Muscle layer of colon (tissue), 2 donors: ENCODE results near the gene FSTL4.

Source experiments
- H3K27ac ChIP-seq: one replicate; pipeline ENCODE4 v1.7.0; 2013; ENCODE audit warnings: low read depth, mild to moderate bottlenecking, low read length, moderate library complexity
- H3K27me3 ChIP-seq, 2 donors: one replicate each; pipeline ENCODE4 v1.7.0; 2013; ENCODE audit warnings: low read length in 2 of 2, mild to moderate bottlenecking in 2 of 2; ENCODE audit not compliant: insufficient read depth in 2 of 2, control insufficient read depth in 1 of 2
- H3K36me3 ChIP-seq: one replicate; pipeline ENCODE4 v1.7.0; 2013; ENCODE audit warnings: mild to moderate bottlenecking, low read length; ENCODE audit not compliant: insufficient read depth
- H3K4me1 ChIP-seq: one replicate; pipeline ENCODE4 v1.7.0; 2013; ENCODE audit warnings: mild to moderate bottlenecking, low read length; ENCODE audit not compliant: insufficient read depth
- H3K4me3 ChIP-seq, 2 donors: one replicate each; pipeline ENCODE4 v1.7.0; 2013; ENCODE audit warnings: low read length in 2 of 2, low read depth in 1 of 2, mild to moderate bottlenecking in 1 of 2, moderate library complexity in 1 of 2
- H3K9ac ChIP-seq: one replicate; pipeline ENCODE4 v1.7.0; 2013; ENCODE audit warnings: low read length
- H3K9me3 ChIP-seq: one replicate; pipeline ENCODE4 v1.7.0; 2013; ENCODE audit warnings: mild to moderate bottlenecking, low read length
- donor health status: abdominal sarcoma.
- donor health status: Adenocarcinoma of cecum.

The FSTL4 gene

DNA sequence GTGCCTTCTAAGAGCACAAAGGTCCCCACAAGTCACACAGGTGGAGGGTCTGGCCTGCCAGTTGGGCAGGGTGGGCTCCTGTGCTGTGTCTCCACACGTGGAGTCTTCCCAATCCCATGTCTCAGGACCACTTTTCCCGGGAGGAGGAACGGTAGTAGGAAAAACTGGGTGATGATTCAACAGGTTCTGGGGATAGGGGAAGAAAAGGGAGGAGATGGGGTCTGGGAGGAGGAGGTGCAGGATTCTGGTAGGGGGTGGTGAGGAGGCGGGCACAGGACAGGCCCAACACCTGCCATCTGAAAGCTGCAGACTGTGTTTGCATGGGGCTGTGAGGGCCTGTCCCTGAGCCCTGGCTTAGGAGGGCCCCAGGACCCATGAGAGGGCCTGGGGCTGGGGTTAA, 345.4 kb downstream of the FSTL4 start:
- no peak overlapping the region for H3K4me3 ChIP-seq
- H3K4me1 ChIP-seq, result no peaks in the 10 kb centered on the region
- H3K36me3 ChIP-seq, result no peaks in the 10 kb centered on the region
- H3K27me3 ChIP-seq, result no peaks in the 10 kb centered on the region
- no peak overlapping the region for H3K9ac ChIP-seq
- no peaks in the 10 kb centered on the region for H3K9me3 ChIP-seq
- no peak overlapping the region for H3K27ac ChIP-seq

DNA sequence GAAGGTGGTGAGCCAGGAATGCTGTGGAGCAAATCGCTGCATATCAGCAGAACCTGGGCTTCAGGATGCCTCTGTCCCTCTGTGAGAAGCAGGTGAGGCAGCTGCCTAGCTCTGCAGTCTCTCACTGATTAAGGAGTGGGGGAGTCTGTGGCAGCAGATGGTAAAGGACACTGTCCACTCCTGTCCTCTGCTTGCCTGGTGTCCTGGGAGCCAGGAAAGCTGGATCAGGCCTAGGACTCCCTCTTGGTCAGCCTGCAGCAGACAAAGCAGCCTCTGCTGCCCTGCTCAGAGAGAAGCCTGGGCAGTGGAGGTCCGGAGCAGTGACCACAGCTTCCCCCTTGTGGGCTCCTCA, 345.8 kb downstream of the FSTL4 start:
- Histone ChIP-seq H3K27me3 (no peaks in the 10 kb centered on the region), H3K9me3 (no peaks in the 10 kb centered on the region), H3K36me3 (no peaks in the 10 kb centered on the region), H3K27ac (no peak overlapping the region), H3K4me1 (no peaks in the 10 kb centered on the region), H3K9ac (no peak overlapping the region), H3K4me3 (no peak overlapping the region)

GRCh38 chr5:133265720-133266526, 346.4 kb downstream of the FSTL4 start:
- Histone ChIP-seq H3K36me3 (no peaks in the 10 kb centered on the region), H3K27me3 (no peaks in the 10 kb centered on the region), H3K4me3 (no peak overlapping the region), H3K4me1 (no peaks in the 10 kb centered on the region), H3K9me3 (no peaks in the 10 kb centered on the region), H3K27ac (no peak overlapping the region), H3K9ac (no peak overlapping the region)

GRCh38 chr5:133265257-133265656, 347.1 kb downstream of the FSTL4 start:
- Histone ChIP-seq H3K27ac (no peak overlapping the region), H3K4me3 (no peak overlapping the region), H3K4me1 (no peaks in the 10 kb centered on the region), H3K27me3 (no peaks in the 10 kb centered on the region), H3K36me3 (no peaks in the 10 kb centered on the region), H3K9me3 (no peaks in the 10 kb centered on the region), H3K9ac (no peak overlapping the region)

DNA sequence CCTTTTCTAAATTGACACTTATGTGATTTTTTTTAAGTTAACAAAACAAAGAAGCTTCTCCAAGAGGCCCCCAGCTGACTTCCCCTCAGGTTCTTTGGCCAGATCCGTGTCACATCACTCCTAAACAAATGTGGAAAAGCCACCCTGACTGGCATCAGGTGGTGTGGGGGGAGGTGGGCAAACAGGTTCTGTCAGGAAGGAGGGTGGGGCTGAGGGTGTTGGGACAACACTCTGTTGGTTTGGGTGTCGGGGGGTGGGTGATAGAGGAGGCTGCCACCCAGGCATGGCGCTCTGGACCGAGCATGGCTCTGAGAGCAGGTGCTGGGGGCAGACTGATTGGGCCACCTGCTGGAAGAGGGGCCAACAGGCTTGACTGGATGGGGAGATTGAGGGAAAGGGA, 349.7 kb downstream of the FSTL4 start:
- Histone ChIP-seq H3K36me3 (no peaks in the 10 kb centered on the region), H3K4me3 (no peak overlapping the region), H3K4me1 (no peaks in the 10 kb centered on the region), H3K27me3 (no peaks in the 10 kb centered on the region), H3K27ac (no peak overlapping the region), H3K9me3 (no peaks in the 10 kb centered on the region), H3K9ac (no peak overlapping the region)

DNA sequence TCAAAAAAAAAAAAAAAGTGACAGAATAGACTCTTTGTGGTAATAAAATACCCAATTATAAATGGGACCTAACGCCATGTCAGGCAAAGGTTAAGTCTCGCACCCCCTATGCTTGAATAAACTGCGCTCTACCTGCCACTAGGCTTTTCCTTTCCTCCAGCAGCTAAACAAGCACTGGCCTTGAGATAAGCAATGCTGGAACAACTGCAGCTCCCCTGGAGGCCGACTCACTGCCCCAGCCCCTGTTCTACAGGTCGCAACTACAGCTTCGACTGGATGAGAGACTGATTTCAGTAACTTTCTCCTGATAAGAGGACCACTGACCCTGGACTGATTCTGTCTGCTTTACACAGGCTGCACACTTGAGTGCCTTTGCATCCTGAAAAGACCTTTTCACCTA, 350.3 kb downstream of the FSTL4 start:
- Histone ChIP-seq H3K9ac (no peak overlapping the region), H3K27ac (no peak overlapping the region), H3K27me3 (no peaks in the 10 kb centered on the region)

DNA sequence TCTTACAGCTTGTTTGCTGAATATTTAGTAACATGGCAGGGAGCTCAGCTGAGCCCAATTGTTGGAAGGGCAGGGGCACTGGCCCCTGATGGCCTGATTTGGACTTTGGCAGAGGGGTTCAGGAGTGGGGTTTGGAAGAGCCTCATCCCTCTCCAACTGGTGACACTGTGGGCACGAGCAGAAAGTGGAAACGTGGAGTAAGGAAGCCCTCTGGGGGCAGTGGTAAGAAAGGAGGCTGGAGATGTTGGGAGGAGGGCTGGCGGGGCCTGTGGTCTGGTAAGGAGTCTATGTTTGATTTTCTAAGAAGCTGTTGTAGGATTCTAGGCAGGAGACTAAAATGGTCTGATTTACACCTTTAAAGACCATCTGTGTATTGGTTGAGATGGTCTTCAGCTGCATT, 351.6 kb downstream of the FSTL4 start:
- Histone ChIP-seq H3K27me3 (no peaks in the 10 kb centered on the region), H3K4me1 (no peaks in the 10 kb centered on the region), H3K9ac (no peak overlapping the region), H3K36me3 (no peaks in the 10 kb centered on the region), H3K27ac (no peak overlapping the region), H3K4me3 (no peak overlapping the region), H3K9me3 (no peaks in the 10 kb centered on the region)

More for the DNA sequence above, 350.3 kb downstream of the FSTL4 start:
- no peaks in the 10 kb centered on the region for H3K4me1 ChIP-seq
- no peak overlapping the region for H3K4me3 ChIP-seq
- H3K9me3 ChIP-seq, result no peaks in the 10 kb centered on the region
- H3K36me3 ChIP-seq, result no peaks in the 10 kb centered on the region

DNA sequence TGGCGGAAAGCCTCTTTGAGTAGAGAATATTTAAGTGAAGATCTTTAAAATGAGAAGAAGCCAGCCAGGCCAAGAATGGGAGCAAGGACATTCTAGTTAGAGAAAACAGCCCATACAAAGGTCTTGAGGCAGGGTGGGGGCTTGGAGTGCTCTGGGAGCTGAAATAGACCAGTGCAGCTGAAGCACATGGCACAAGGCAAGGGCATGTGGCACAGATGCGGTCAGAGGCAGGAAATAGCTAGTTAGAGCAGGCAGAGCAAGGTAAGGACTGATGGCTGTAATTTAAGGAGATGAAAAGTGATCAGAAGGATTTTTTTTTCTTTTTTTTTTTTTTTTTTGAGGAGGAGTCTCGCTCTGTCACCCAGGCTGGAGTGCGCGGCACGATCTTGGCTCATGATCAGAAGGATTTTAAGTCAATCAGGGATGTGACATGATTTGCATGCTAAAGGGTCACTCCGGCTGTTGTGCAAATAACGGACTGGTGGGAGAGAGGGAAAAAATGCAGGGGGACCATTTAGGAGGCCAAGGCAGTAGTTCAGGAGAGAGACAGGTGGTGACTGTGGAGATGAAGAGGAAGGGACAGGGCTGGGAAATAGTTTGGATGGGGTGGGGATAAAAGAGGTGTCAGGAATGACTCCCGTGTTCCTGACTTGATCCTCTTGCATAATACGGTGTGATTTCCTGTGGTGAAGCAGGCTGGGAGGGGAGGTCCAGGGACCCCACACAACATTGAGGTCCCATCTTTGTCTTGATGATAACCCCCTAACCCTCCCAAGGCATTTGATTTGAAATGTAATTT, 352.9 kb downstream of the FSTL4 start:
- Histone ChIP-seq H3K9me3 (no peaks in the 10 kb centered on the region), H3K4me1 (no peaks in the 10 kb centered on the region), H3K27me3 (no peaks in the 10 kb centered on the region), H3K36me3 (no peaks in the 10 kb centered on the region), H3K4me3 (no peak overlapping the region), H3K27ac (no peak overlapping the region), H3K9ac (no peak overlapping the region)

DNA sequence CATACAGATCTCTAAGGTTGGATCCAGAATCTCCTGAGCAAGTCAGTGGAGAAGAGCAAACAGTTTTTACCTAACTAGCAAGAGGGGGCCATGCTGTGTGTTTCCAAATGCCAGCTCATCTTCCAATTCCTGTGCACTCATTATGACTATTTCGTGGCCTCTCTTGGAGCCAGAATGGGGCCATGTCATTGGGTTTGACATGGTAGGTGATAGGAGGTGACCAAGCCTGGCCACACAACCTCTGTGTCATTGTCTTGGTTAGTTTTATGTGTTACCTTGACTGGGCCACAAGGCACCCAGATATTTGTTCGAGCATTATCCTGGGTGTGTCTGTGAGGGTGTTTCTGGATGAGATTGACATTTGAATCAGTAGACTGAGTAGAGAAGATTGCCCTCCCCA, 354.4 kb downstream of the FSTL4 start:
- H3K27ac ChIP-seq, result no peak overlapping the region

DNA sequence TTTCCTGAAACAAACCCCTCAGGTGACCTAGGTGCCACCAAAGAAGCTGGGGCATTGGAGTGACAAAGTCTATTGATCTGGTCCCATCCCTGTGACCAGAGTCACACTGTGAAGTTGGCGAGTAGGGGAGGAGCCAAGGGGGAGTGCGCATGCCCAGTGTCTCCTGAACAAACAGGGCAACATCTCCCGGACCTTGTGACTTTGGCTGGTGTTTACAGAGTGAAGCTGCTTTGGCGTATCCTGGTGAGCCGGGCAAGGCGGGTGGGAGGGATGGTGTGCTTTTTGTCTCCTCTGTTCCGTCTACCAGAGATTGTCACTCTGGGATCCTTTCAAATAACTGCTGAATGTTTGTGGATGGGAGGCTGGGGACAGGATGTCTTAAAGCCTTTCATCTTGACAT, 356.1 kb downstream of the FSTL4 start:
- no peak overlapping the region for H3K9ac ChIP-seq
- no peaks in the 10 kb centered on the region for H3K36me3 ChIP-seq
- H3K27me3 ChIP-seq, result no peaks in the 10 kb centered on the region
- no peak overlapping the region for H3K4me3 ChIP-seq
- H3K27ac ChIP-seq, result no peak overlapping the region
- H3K9me3 ChIP-seq, result no peaks in the 10 kb centered on the region
- no peaks in the 10 kb centered on the region for H3K4me1 ChIP-seq

More for the DNA sequence above, 354.4 kb downstream of the FSTL4 start:
- no peaks in the 10 kb centered on the region for H3K4me1 ChIP-seq
- H3K36me3 ChIP-seq, result no peaks in the 10 kb centered on the region
- no peaks in the 10 kb centered on the region for H3K9me3 ChIP-seq
- H3K4me3 ChIP-seq, result no peak overlapping the region
- no peak overlapping the region for H3K9ac ChIP-seq
- H3K27me3 ChIP-seq, result no peaks in the 10 kb centered on the region

DNA sequence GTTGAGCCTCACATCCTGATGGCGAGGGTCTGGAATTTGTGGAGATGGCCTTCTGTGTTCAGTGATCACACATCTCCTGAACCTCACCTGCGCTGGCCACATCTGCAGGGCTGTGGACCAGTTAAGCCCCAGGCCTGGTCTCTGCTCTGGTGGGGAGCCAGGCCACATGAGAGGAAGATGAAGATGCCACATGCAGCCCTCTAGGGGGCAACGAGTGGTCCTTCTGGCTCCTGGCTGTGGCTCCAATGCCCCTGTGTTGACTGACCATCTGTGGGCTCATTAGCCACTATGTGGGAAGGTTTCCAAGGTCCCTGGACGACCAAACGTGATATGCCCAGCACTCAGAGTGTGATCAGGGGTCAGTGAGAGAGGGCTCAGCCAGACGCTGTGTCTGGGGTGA, 357.5 kb downstream of the FSTL4 start:
- H3K9ac ChIP-seq, result no peak overlapping the region
- no peaks in the 10 kb centered on the region for H3K27me3 ChIP-seq
- H3K27ac ChIP-seq, result no peak overlapping the region
- H3K4me1 ChIP-seq, result no peaks in the 10 kb centered on the region
- no peaks in the 10 kb centered on the region for H3K9me3 ChIP-seq
- H3K36me3 ChIP-seq, result no peaks in the 10 kb centered on the region
- H3K4me3 ChIP-seq, result no peak overlapping the region

GRCh38 chr5:133253671-133254070, 358.7 kb downstream of the FSTL4 start:
- no peak overlapping the region for H3K27ac ChIP-seq
- no peak overlapping the region for H3K4me3 ChIP-seq
- H3K27me3 ChIP-seq, result no peaks in the 10 kb centered on the region
- H3K9me3 ChIP-seq, result no peaks in the 10 kb centered on the region
- no peaks in the 10 kb centered on the region for H3K36me3 ChIP-seq
- no peak overlapping the region for H3K9ac ChIP-seq
- no peaks in the 10 kb centered on the region for H3K4me1 ChIP-seq
